OCI-LY7 (cell line): ENCODE results near the gene COQ8A. TPM values are rescaled to one million over a fixed set of nuclear protein-coding genes. Genes with fewer than 3 reads are reported as not detected.

Source experiments
- BruUV-seq: library from RNA; stranded (reverse); fragments of 400-500 nt; replicated peaks from 2 replicates; lab custom pipeline; 2021; lab: Mats Ljungman, UMichigan
- CTCF ChIA-PET: fragments of 300-600 bp; sonication (Branson Sonifier 250); formaldehyde crosslinking; loops from one replicate; lab custom pipeline; 2022; ENCODE audit warnings: antibody characterized with exemption; ENCODE audit not compliant: unreplicated experiment; lab: Charles Lee
- POLR2A ChIA-PET: fragments of 300-600 bp; sonication (Branson Sonifier 250); formaldehyde crosslinking; loops from one replicate; lab custom pipeline; 2022; ENCODE audit warnings: antibody characterized with exemption; lab: Charles Lee
- DNase-seq: peaks from one replicate; pipeline ENCODE4 v3.0.0-alpha.2; 2015; ENCODE audit warnings: low spot score
- H2AFZ ChIP-seq: fragments of 200-600 bp; sonication (generic), shearing (Covaris generic); 2 replicates; pipeline ENCODE4 v1.6.1; 2014; ENCODE audit warnings: mild to moderate bottlenecking, antibody characterized with exemption, low read length, moderate library complexity
- H3K27ac ChIP-seq: fragments of 200-600 bp; sonication (generic); 2 replicates; pipeline ENCODE4 v1.5.1; 2014; ENCODE audit warnings: mixed run types, low read depth, mild to moderate bottlenecking, moderate library complexity, low read length, inconsistent platforms; ENCODE audit not compliant: poor library complexity, severe bottlenecking
- H3K36me3 ChIP-seq: fragments of 200-600 bp; sonication (generic); 2 replicates; pipeline ENCODE4 v1.6.1; 2014; ENCODE audit warnings: mild to moderate bottlenecking, antibody characterized with exemption, low read length, moderate library complexity, mixed read lengths; ENCODE audit not compliant: insufficient read depth
- H3K4me1 ChIP-seq: fragments of 200-600 bp; sonication (generic); 2 replicates; pipeline ENCODE4 v1.5.1; 2014; ENCODE audit warnings: mild to moderate bottlenecking, low read length; ENCODE audit not compliant: insufficient read depth, poor library complexity, severe bottlenecking
- H3K4me2 ChIP-seq: fragments of 200-600 bp; sonication (generic); 2 replicates; pipeline ENCODE4 v1.6.1; 2014; ENCODE audit warnings: mild to moderate bottlenecking, low read length
- H3K4me3 ChIP-seq: fragments of 200-600 bp; sonication (generic); 2 replicates; pipeline ENCODE4 v1.5.1; 2014; ENCODE audit warnings: mild to moderate bottlenecking, low read depth, low read length; ENCODE audit not compliant: poor library complexity, severe bottlenecking
- H3K79me2 ChIP-seq: fragments of 200-600 bp; sonication (generic); 2 replicates; pipeline ENCODE4 v1.6.1; 2016; ENCODE audit warnings: low read depth, mild to moderate bottlenecking, low read length, moderate library complexity, mixed read lengths; ENCODE audit not compliant: insufficient read depth
- H3K9me2 ChIP-seq: fragments of 200-600 bp; sonication (generic); 2 replicates; pipeline ENCODE4 v1.6.1; 2016; ENCODE audit warnings: mild to moderate bottlenecking, low read length, mixed read lengths; ENCODE audit not compliant: insufficient read depth
- H3K9me3 ChIP-seq: fragments of 200-600 bp; sonication (generic); 2 replicates; pipeline ENCODE4 v1.6.1; 2014; ENCODE audit warnings: mild to moderate bottlenecking, mixed run types, low read length, mixed read lengths
- H4K20me1 ChIP-seq: fragments of 200-600 bp; sonication (generic); 2 replicates; pipeline ENCODE4 v1.6.1; 2014; ENCODE audit warnings: mild to moderate bottlenecking, antibody characterized with exemption, low read length, moderate library complexity, mixed read lengths; ENCODE audit not compliant: insufficient read depth
- EZH2phosphoT487 ChIP-seq: fragments of 200-600 bp; sonication (generic); IDR thresholded peaks from 2 replicates; pipeline ENCODE4 v1.6.1; 2018; ENCODE audit warnings: low read depth, borderline replicate concordance, mild to moderate bottlenecking, mixed run types, antibody characterized with exemption, low read length, moderate library complexity, mixed read lengths
- intact Hi-C: fragments of 100-400 bp; cut with micrococcal nuclease; formaldehyde crosslinking; loops from one replicate; pipeline ENCODE4 v1.10.0; 2022; ENCODE audit not compliant: unreplicated experiment
- total RNA-seq, 2 experiments: library from RNA; depleted of rRNA in 1 of 2; stranded (reverse); fragments of >200 nt in 1 of 2; shearing (Covaris generic) in 1 of 2; gene quantifications; 2 replicates each; pipeline ENCODE4 v1.2.3, GENCODE V29; 2014 to 2022
- TF ChIP-seq, protein P1 (sequence below): fragments of 200-600 bp; sonication (generic); conservative IDR thresholded peaks from 2 replicates; pipeline ENCODE4 v1.5.1; 2014; ENCODE audit warnings: mild to moderate bottlenecking, antibody characterized with exemption, low read length, moderate library complexity, mixed read lengths

COQ8A gene
- total RNA-seq, 2 experiments from 2014 or later = 19.4 to 19.6 TPM

DNA sequence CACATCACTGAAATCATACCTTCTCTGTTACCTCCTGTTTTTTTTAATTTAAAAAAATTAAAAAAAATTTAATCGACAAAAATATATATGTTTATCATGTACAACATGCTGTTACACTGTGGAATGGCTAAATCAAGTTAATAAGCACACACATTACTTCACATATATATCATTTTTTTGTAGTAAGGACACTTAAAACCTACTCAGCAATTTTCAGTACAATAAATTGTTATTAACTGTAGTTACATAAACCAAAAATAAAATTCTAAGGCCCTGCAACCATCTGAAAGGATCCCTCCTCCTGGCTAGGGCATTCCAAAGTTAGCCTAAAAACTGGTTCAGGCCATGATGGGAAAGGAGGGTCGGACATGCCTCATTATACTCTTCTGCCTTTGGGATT lies 23.6 kb upstream of the COQ8A start:
- no peaks in the 10 kb centered on the region for H3K9me3 ChIP-seq
- no peak overlapping the region for H3K4me2 ChIP-seq
- intact Hi-C loops = no loop called here
- H3K4me1 ChIP-seq = no peaks in the 10 kb centered on the region
- ChIA-PET POLR2A (interaction anchor here (0.5 kb wide), 1 partner anchor 60 kb away, joined by 4 read pairs; no protein-coding TSS in a partner anchor), CTCF (no interaction called here)
- no peaks in the 10 kb centered on the region for H3K36me3 ChIP-seq
- H3K27ac ChIP-seq = no peak overlapping the region
- BruUV-seq = no TSS peak
- no peaks in the 10 kb centered on the region for H3K9me2 ChIP-seq
- no peak overlapping the region for H3K4me3 ChIP-seq
- TF ChIP-seq, protein P1, sequence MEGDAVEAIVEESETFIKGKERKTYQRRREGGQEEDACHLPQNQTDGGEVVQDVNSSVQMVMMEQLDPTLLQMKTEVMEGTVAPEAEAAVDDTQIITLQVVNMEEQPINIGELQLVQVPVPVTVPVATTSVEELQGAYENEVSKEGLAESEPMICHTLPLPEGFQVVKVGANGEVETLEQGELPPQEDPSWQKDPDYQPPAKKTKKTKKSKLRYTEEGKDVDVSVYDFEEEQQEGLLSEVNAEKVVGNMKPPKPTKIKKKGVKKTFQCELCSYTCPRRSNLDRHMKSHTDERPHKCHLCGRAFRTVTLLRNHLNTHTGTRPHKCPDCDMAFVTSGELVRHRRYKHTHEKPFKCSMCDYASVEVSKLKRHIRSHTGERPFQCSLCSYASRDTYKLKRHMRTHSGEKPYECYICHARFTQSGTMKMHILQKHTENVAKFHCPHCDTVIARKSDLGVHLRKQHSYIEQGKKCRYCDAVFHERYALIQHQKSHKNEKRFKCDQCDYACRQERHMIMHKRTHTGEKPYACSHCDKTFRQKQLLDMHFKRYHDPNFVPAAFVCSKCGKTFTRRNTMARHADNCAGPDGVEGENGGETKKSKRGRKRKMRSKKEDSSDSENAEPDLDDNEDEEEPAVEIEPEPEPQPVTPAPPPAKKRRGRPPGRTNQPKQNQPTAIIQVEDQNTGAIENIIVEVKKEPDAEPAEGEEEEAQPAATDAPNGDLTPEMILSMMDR = no peak
- no peak for TF ChIP-seq EZH2phosphoT487
- H3K79me2 ChIP-seq = no peaks in the 10 kb centered on the region
- no peaks in the 10 kb centered on the region for H4K20me1 ChIP-seq
- no peak for DNase-seq
- no peak overlapping the region for H2AFZ ChIP-seq

DNA sequence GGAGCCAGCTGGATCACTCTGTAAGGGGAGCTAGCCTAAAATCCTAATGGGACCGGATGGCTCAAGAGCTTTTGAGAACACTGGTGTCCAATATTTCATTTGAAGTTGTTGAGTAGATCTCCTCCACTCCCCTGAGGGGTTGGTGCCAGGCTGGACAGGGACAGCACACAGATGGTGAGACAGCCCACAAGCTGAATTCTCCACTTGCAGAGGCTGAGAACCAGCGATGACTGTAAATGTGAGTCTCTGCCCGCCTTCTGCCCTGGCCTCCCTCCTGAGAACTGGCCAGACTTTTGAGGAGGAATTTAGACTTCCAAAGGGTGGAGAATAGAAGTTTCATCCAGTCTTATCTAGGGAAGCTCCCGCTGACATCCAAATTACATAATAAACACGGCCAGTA lies 20.5 kb upstream of the COQ8A start:
- Histone ChIP-seq H3K4me2 (no peak overlapping the region), H3K4me1 (no peaks in the 10 kb centered on the region), H3K4me3 (no peak overlapping the region), H3K9me2 (no peaks in the 10 kb centered on the region), H3K79me2 (no peaks in the 10 kb centered on the region), H3K27ac (no peak overlapping the region), H3K9me3 (no peaks in the 10 kb centered on the region), H2AFZ (no peak overlapping the region), H3K36me3 (no peaks in the 10 kb centered on the region), H4K20me1 (no peaks in the 10 kb centered on the region)
- BruUV-seq = no TSS peak
- TF ChIP-seq EZH2phosphoT487 = no peak
- TF ChIP-seq, protein P1 = no peak
- POLR2A ChIA-PET = no interaction called here
- DNase-seq = no peak
- intact Hi-C loops = no loop called here
- CTCF ChIA-PET = no interaction called here

DNA sequence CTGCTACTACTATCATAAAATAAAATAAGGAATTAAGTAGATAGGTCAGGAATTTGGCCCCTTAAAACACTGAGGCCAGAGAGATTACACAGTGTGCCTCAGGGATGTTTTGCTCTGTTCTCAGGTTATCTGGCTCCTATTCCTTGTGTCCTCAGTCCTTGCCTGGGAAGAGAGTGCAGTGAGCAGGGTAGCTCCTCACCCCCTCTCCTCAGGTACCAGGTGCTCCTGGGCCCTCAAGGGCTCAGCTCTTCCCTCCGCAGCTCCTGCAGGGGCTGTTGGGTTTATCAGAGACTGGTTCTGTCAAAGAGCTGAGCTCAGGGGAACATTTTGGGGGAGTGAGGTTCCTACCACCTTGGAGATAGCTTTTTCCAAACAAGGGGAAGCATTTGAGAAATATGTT lies 20.1 kb upstream of the COQ8A start:
- no peak overlapping the region for H3K4me3 ChIP-seq
- ChIA-PET CTCF (no interaction called here), POLR2A (no interaction called here)
- BruUV-seq = no TSS peak
- no peaks in the 10 kb centered on the region for H3K36me3 ChIP-seq
- no peaks in the 10 kb centered on the region for H3K9me3 ChIP-seq
- H3K4me1 ChIP-seq = no peaks in the 10 kb centered on the region
- H4K20me1 ChIP-seq = no peaks in the 10 kb centered on the region
- H3K27ac ChIP-seq = no peak overlapping the region
- no peaks in the 10 kb centered on the region for H3K9me2 ChIP-seq
- no peak for TF ChIP-seq EZH2phosphoT487
- TF ChIP-seq, protein P1 = no peak
- no peak overlapping the region for H2AFZ ChIP-seq
- intact Hi-C loops = no loop called here
- no peaks in the 10 kb centered on the region for H3K79me2 ChIP-seq
- no peak for DNase-seq
- no peak overlapping the region for H3K4me2 ChIP-seq
